HG03025 (cell line): ENCODE results near the gene SLC6A3.

Experiments used
- ATAC-seq: cut with Tn5 transposase; IDR thresholded peaks from one replicate; pipeline ENCODE4 v1.9.1; 2021; ENCODE audit warnings: mild to moderate bottlenecking, moderate library complexity; ENCODE audit not compliant: unreplicated experiment, low FRiP score

The SLC6A3 gene

DNA sequence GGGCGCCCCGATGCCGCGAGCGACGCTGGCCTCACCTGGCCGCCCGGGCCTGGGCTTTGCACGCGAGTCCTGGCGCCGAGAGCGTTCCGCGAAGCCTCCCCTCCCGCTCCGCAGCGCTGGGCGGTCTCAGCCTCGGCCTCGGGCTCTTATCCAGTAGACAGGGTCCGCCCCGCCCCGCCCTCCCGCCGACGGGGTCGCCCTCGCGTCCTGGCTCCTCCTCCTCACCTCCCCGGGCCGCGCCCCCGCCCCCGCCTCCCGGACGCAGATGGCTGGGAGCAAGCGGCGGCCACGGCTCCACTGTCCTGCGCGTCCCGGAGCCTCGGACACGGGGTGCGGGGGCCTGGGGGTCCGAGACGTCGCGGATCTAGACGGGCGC is at the start of gene SLC6A3:
SLC6A3 (minus strand) TSS at position 128 of the 376 bp plus-strand sequence. CDS start 2,243 bp downstream, outside the sequence.
- no peak for ATAC-seq

DNA sequence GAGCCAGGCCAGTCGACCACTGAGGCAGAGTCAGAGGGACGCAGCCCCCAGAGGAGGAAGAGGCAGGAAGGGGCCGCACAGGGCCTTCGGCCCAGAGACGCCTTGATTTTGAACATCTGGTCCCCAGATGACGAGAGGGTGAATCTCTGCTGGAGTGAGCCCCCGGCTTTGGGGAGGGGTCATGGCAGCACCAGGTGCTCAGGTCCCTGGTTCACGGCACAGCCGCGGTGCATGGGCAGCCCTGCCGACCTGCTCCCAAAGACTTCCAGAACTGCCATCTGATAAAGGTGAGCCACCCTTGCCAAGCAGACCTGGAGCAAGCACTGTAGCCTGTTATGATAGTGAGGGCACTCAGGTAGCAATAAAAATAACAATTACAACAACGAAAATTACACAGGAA is 48.7 kb upstream of the SLC6A3 start:
- ATAC-seq = no peak

DNA sequence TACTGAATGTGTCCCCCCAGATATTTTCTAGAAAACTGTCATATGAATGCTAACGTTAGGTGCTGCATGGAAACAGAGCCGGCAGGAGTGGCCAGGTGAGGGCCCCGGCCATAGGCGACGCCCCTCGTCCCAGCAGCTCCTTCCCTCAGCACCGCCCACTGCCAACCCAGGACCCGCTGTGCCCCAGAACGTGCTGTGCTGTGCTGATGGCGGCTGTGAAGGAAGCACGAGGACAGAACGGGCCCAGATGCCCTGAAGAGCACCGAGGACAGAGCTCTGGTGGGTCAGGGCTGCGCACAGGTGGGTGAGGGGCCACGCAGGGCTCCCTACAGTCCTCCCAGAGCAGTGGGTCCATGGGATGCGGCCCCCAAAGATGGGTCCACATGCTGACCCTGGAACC is 48.2 kb upstream of the SLC6A3 start:
- no peak for ATAC-seq

DNA sequence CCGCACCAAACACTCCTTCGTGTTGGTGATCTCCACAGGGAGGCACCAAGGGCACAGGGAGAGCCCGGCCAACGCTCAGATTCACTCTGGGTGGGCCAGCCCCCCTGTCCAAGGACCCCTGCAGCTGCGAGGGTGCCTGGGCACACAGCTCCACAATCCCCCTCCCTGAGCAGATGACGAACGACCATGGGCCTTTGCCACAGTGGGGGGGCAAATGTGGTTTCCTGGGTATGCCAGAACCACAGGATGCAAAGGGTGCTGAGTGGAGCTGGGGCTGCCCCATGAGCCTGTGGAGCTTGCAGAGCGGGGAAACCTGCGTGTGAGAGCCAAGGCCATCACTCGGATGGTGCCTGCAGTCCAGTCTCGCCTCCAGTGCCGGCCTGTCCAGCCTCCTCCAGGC is 47.5 kb upstream of the SLC6A3 start:
- no peak for ATAC-seq

DNA sequence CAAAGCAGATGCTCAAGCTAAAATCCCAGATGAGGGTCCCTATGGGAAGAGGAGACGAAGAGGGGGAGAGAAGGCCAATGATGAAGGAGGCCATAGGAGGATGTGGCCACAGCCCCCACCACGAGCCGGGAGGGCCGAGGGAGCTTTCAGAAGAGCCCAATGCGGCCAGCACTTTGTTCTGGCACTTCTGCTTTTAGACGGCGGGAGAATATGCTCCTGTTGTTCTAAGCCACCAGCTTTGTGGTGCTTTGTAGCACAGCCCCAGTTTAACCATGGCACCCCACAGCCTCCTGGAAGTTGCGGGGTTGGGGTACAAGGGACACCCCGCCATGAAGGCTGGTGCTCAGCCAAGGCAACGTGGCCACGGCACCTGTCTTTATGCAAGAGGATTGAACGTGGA is 45.1 kb upstream of the SLC6A3 start:
- ATAC-seq = no peak

DNA sequence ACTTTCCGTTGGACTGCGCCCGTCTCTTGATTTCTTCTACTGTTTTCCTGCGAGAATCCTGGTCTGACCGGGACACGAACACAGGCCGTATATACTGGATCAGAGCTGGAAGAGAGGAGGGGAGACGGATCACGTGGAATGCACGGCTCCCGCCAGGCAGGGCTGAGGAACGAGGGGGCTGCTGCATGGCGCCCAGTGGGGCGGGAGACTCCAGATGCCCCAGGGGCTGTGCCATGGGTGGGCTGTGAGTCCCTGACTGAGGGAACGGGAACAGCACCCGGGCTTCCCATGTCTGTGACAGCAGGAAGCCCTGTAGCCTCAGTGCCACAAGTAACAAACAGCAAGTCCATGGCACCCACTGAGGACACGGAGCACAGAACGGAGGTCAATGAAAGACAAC is 44.5 kb upstream of the SLC6A3 start:
- ATAC-seq = no peak

DNA sequence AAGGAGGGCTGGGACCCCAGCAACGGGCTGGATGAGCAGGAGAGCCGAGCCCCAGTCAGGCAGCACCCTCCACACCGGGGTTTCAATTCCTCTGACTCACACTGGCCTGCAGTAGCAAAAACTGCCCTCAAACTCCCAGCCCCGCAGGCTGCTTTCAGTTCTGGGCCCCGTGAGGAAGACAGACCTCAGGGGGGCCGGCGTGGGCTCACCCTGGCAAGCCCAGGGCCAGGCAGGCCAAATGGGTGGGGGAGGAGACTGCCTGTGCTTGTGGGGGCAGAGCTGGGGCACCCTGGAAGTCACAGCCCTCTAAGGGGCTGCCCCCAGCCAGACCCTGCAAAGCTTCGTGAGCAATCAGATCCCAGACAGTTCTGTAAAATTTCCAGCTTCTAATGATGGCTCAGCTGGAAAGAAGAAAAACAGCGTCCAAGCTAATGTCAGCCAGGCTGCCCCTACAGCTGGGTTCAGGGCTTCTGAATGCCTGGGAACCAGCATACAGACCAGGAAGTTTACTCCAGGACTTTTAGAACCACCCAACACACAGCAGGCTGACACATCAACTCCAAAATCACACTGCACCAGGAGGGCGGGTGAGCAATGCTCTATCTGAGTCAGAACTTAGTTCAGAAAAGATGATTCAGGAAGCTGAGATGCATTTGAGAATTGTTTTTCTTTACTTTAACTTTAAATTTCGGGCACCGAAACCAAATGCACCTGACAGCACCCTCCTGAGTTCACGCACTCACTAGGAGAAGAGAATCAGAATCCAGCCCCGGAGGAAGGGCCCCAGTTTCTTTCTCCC is 43.8 kb upstream of the SLC6A3 start:
- peak; percentile 40 for ATAC-seq

DNA sequence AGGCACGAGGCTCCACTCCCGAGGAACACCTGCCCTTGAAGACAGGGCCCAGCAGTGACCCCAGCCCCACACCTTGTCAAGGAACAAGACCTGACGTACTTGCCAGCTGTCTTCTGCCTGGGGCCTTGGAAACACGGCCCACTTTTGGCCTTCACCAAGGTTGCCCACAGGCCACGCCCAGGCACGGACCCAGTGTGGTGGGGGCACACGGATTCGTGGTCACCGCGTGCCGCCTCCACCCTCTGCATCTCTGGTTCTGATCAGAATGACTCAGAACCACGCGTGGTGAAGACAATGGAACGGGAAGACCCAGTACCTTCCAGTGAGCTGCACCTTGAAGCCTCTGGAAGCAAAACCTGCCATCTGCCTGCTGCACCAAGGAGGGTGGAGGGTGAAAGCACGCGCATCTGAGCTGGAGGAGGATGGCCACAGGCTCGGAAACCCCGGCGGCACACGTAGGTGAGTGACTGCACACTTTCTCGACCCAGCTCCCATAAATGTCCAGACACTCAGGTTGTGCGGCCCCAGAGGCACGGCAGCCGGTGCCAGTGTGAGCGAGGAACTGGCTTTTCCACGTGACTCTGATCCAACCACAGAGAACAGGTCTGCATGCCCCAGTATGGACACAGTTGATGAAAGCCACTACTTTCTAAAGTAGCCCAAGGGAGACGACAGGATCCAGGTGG is 42.0 kb upstream of the SLC6A3 start:
- no peak for ATAC-seq

DNA sequence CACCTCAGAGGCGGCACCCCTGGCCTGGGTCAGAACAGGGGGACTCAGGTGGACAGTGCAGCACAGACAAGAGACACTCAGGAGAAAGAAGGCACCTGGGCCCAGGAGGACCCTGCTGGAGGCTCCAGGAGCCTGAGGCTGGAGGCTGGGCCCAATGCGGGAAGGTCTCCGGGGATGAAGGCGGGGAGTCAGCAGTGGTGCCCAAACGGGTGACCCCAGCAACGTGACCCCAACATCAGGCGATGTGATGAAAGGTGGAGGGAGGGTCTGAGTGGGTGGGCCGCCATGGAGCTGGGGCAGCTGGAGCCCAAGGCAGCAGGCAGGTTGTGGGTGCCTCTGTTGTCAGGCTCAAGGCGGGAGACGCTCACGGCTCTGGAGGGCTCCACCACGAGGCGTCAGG is 41.0 kb upstream of the SLC6A3 start:
- no peak for ATAC-seq

DNA sequence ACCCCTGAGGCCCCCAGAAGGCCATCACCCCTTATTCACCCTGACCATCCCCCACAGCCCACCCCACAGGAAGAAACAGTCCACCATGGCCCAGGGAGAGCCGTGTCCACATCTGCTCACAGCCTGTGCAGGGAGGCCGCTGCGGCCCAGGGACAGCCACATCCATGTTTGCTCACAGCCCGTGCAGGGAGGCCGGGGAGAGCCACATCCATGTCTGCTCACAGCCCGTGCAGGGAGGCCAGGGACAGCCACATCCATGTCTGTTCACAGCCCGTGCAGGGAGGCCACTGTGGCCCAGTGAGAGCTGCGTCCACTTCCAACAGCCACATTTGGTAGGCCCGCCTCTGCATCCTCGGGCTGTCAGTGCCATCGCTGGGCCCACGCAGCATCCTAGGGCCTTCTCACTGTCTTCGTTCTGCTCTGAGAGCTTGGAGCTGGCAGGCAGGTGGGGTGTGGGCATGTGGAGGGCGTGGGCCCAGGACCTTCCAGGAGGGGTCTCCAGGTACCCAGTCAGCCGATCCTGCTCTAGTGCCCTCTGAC is 40.4 kb upstream of the SLC6A3 start:
- ATAC-seq = no peak

DNA sequence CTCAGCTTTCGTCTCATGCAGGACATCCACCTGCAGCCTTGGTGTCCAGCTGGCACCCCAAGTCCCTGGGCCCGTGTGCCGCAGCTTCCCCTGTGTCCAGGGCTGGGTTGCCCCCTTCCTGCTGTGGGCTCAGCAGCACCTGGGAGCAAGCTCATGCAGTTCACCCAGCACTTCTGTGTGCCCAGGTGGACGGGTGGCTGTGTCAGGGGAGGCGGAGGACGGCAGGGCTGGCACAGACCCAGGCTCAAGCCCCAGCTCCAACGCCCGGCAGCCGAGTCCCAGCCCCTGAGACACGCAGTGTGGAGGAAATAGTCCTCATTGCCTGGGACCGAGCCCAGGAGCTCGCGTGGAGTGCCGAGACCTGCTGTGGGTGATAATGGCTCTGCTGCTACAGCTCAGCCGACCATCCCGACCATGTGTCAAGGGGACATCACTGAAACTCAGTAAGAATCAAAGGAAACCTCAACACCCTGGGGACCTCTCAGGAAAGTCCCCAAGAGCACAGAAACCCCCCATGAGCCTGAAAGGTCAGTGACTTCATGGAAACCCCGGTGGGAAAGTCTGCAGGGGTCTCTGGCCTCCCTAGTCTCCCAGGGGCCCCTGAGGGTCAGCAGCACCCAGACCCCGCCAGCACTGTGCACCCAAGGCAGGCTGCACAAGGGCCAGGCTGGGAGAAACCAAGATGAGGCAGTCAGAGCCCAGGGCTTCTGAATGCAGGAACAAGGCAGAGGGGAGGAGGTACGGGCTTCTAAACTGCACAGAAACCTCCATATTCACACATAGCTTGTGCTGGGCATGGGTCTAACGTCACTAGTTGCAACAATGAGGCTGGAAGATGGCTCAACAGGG is 39.7 kb upstream of the SLC6A3 start:
- ATAC-seq = peak; percentile 32

DNA sequence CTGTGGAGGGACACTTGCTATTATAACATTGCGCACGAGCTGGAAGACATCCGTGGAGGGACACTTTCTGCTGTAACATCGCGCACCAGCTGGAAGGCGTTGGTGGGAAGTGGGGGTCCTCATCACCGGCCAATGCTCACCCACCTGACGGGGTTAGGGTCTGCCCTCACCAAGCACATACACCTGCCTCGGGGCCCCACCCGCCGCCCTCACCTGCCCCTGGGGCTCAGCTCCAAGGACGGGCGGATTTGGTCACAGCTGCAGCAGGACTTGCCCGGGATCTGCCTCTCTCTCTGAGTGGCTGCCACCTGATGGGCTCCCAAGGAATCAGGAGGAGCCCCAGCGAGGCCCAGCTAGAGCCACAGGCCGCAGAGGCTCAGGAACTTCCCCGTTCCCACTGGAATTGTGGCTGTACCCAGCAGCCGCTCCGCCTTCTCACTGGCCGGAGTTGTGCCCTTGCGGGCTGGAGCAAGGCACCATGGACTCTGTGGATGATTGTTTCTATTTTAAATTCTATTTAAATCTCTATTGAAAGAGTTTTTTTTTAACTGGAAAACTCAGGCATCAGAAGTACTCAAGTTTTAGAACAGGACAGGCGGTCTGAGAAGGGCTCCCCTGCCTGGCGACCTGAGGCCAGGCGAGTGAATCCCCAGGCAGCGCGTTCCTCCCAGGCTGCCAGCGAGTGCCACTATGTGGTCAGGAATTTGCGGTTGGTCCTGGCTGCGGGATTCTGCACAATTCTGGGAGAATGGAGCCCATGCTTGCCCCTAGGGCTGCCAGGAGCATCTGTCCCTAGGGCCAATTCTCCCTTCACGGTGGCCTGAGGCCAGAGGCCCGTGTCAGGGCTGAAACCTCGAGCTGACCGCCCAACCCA is 38.9 kb upstream of the SLC6A3 start:
- no peak for ATAC-seq

DNA sequence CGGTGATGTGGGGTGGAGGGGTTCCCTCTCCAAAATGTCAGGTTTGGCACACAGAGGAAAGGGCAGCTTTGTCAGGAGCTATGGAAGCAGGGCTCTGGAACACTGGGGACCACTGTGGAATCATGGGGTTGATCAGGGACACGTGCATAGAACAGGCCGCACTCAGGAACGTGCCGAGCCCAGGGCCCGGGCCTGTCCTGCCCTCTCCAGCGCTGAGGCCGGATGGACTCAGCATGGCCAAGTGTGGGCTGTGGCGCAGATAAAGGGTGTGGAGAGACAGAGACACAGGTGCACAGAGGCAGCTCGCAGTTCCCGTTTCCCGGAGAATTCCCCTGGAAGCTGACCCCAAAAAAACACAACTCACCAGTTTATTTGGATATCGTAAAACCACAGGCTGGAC is 37.8 kb upstream of the SLC6A3 start:
- ATAC-seq = no peak

DNA sequence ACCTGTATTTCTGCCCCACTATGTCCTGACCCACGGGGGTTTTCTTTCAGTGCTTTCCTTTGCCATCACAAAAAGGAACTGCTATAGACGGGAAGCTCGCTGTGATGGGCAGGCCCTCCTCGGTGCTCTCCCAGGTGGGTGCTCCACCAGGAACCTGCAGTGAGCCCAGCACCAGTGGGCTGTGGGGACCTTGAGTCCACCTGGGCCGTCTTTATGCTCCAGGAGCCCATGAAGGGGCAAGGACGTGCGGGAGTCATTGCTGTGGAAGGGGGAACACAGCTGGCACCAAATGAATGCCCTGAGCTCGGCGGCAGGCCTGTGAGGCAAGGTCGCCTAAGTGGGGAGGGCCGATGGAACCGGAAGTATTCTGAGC is 36.7 kb upstream of the SLC6A3 start:
- no peak for ATAC-seq

DNA sequence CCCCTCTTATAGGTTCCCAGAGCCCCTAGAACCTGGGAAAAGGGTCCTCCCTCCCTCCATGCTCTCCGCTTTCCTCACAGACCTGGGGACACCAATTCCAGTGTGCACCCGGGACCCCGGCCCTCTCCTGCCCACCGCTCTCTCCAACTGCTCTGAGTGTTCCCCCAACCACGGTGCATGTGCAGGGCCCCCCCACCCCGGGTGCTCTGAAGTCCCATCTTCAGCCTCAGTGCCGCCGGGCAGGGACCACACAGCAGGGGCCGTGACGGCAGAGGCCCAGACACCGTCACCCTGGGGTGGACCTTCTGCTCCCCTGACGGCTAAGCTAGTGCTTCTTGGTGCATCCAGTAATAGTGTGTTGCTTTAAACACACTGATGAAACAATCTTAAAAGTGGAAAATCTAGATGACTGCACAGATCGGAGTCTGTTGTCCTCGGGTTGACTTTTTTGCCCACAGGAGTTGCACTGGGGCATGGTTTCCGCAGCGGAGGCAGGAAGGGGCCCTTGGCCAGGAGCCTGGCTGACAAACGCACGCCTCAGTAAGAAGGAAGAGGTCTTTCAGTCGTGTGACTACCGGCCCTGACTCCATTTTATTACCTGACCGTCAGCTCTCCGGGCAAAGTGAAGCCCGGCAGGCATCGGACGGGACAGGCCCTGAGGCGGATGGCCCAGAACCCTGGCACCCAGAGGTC is 36.2 kb upstream of the SLC6A3 start:
- no peak for ATAC-seq

DNA sequence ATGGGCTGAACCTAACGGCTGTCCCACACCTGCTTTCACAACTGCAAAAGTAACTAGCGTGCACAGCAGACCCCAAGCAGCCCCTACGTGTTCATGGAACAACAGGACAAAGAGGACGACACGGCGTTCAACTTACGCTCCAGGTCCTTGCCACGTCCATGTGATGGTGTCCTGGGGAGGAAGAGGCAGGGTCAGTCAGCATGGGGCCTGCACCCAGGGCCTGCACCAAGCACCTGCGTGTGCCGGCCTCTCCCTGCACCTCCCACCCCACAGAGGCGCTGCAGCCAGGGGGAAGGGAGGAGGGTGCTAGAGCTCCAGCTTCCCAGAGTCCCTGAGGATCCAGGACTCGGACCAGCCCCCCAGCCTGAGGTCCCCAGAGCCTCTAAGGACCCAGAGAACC is 35.6 kb upstream of the SLC6A3 start:
- no peak for ATAC-seq

DNA sequence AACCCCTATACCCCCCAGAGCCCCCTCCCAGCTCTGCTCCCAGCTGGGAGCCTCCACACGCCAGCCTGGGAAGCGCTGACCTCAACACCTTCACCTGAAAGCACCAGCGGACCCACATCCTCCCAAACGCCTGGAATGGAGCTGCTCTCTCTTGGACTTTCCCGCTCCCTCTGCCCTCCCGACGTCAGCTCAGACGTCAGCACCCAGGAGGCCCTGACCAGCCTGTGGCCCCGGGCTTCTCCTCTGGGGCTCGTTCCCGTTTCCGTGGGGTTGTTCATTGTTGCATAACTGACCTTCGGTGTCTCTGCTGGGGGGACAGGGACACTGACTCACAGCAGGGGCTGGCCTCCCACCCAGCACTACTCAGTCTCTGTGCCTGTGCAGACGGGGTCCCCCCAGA is 35.0 kb upstream of the SLC6A3 start:
- no peak for ATAC-seq

DNA sequence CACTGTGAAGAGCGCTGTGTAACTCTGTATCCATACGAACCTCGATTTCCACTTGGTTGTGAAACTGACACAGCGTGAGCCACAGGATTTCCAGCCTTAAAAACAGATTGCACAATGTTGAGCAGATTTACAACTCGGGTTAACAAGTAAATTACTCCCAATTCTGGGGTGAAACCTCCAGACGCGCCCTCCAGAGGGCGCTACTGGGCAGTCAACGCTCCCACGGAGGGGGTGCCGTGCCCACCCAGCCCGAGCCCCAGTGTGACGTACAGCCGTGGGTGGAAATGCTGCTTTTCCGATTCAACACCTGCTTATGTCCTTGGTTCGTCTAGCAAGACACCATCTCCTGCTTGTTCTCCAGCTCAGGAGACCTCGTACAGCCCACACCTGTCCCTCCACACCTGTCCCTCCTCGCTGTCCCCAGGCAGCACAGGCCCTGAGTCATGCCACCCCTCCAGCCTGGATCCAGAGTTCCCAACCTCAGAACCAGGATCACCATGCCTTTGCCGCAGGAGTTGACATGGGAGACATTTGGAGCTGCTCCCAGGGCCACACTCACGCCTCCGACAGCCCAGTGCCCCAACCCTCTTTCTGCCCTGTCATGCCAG is 34.4 kb upstream of the SLC6A3 start:
- ATAC-seq = no peak

DNA sequence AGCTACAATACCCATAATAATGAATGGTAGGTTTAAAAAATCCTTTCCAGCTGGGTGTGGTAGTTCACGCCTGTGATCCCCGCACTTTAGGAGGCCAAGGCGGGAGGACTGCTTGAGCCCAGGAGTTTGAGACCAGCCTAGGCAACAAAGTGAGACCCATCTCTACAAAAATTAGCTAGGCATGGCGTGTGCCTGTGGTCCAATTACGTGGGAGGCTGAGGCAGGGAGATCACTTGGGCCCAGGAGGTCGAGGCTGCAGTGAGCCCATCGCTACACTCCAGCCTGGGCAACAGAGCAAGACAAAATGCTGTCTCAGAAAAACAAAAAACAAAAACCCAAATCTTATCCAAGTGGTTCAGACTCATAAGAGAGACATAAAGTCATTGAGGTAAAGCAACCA is 33.8 kb upstream of the SLC6A3 start:
- ATAC-seq = no peak
